Ovary (tissue), 3 donors: ENCODE data around the gene SPATA45.

Experiments used
- POLR2A ChIP-seq: fragments of 450-650 bp; IDR thresholded peaks from one replicate; pipeline ENCODE4 v1.6.1; 2017; ENCODE audit warnings: antibody characterized with exemption, mild to moderate bottlenecking, moderate library complexity
- TF ChIP-seq, protein P1 (sequence below), 3 donors: fragments of 450-650 bp in 2 of 3; fragments of 200-600 bp in 1 of 3; IDR thresholded peaks; one replicate each; pipeline versions ENCODE4 v1.5.1 to v1.8.0; 2016 to 2022; ENCODE audit warnings: antibody characterized with exemption in 3 of 3, mild to moderate bottlenecking in 1 of 3
- donor health status: DM: no; HTN: no; CAD: no.

DNA sequence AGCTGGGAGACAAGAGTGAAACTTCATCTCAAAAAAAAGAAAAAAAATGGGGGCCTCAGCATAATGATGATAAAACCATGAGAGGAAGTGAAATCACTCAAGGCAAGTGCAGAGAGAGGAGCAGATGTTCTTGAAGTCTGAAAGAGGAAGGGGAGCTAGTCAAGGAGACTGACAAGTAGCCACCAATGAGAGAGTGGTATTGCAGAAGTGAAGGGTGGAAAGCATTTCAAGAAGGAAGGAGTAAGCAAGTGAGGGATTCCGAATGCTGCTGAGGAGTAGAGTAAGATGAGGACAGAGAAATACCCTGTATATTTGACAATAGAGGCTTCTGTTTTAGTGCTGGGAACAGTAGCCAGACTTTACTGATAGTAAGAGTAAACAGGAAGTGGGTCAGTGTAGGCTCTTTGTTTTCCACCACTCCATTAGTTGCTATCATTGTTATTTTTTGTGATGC lies 52.9 kb downstream of the SPATA45 start:
- TF ChIP-seq, protein P1, sequence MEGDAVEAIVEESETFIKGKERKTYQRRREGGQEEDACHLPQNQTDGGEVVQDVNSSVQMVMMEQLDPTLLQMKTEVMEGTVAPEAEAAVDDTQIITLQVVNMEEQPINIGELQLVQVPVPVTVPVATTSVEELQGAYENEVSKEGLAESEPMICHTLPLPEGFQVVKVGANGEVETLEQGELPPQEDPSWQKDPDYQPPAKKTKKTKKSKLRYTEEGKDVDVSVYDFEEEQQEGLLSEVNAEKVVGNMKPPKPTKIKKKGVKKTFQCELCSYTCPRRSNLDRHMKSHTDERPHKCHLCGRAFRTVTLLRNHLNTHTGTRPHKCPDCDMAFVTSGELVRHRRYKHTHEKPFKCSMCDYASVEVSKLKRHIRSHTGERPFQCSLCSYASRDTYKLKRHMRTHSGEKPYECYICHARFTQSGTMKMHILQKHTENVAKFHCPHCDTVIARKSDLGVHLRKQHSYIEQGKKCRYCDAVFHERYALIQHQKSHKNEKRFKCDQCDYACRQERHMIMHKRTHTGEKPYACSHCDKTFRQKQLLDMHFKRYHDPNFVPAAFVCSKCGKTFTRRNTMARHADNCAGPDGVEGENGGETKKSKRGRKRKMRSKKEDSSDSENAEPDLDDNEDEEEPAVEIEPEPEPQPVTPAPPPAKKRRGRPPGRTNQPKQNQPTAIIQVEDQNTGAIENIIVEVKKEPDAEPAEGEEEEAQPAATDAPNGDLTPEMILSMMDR (IDR thresholded peaks at IDR 0.05), result no peak
- TF ChIP-seq POLR2A, result no peak
